GM19023 (cell line): Measurements from ENCODE around the gene SLIT2.

ENCODE experiments used
- ATAC-seq: cut with Tn5 transposase; IDR thresholded peaks from one replicate; pipeline ENCODE4 v1.9.1; 2021; ENCODE audit warnings: mild to moderate bottlenecking, moderate library complexity; ENCODE audit not compliant: unreplicated experiment

Gene SLIT2

GRCh38 chr4:20251796-20252655 is at the start of gene SLIT2:
SLIT2 (plus strand) TSS chr4:20251905; CDS start chr4:20253816, 1,911 bp downstream.
- peak; percentile 85 for ATAC-seq

GRCh38 chr4:20203508-20203907 is 48.2 kb upstream of the SLIT2 start:
- ATAC-seq, result no peak

GRCh38 chr4:20217521-20217920 is 34.2 kb upstream of the SLIT2 start:
- no peak for ATAC-seq

GRCh38 chr4:20217951-20218350 is 33.8 kb upstream of the SLIT2 start:
- ATAC-seq, result no peak

- ATAC-seq, result no peak
These were observed 32.2 kb upstream of the SLIT2 start for GRCh38 chr4:20219521-20219920.

- no peak for ATAC-seq
These were observed 13.7 kb upstream of the SLIT2 start for GRCh38 chr4:20237894-20238537.

GRCh38 chr4:20248155-20248558 is 3.5 kb upstream of the SLIT2 start:
- no peak for ATAC-seq

GRCh38 chr4:20249333-20249732 is 2.4 kb upstream of the SLIT2 start:
- no peak for ATAC-seq

GRCh38 chr4:20251031-20251795 is 492 bp upstream of the SLIT2 start:
- no peak for ATAC-seq

- ATAC-seq, result no peak
These were observed 1.1 kb downstream of the SLIT2 start for GRCh38 chr4:20252656-20253282.

- no peak for ATAC-seq
These were observed 1.6 kb downstream of the SLIT2 start for GRCh38 chr4:20253283-20253734.

- ATAC-seq, result no peak
These were observed 2.2 kb downstream of the SLIT2 start for GRCh38 chr4:20253735-20254409.

- ATAC-seq, result no peak
These were observed 3.0 kb downstream of the SLIT2 start for GRCh38 chr4:20254511-20255250.

GRCh38 chr4:20255251-20255586 is 3.5 kb downstream of the SLIT2 start:
- no peak for ATAC-seq

- ATAC-seq, result no peak
These were observed 4.1 kb downstream of the SLIT2 start for GRCh38 chr4:20255823-20256222.

- ATAC-seq, result no peak
These were observed 4.7 kb downstream of the SLIT2 start for GRCh38 chr4:20256381-20256881.

- ATAC-seq, result no peak
These were observed 8.0 kb downstream of the SLIT2 start for GRCh38 chr4:20259707-20260106.

GRCh38 chr4:20260821-20261220 is 9.1 kb downstream of the SLIT2 start:
- ATAC-seq, result no peak

- no peak for ATAC-seq
These were observed 10.5 kb downstream of the SLIT2 start for GRCh38 chr4:20262221-20262620.

- ATAC-seq, result no peak
These were observed 13.0 kb downstream of the SLIT2 start for GRCh38 chr4:20264688-20265087.
